ENCODE results near the gene KATNAL1.

The KATNAL1 gene

DNA sequence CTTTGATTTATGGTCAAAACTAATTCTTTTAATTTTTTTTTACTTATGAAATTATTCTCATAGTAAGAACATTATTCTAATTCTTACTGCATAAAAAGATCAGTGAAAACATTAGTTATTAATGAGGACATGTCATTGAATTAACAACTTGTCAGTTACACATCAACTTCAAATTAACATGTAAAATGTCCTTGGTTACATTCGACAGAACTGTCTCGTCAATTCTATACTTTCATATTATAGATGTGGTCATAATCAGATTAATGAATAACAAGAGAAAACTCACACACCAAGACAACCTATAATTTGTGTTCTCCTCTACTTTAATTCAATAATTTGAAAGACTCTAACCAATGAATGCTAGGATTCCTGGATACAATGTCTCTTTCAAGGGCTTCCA, 66.7 kb downstream of the KATNAL1 start:
- no peak for TF ChIP-seq GATA3 (IDR thresholded peaks at IDR 0.05; ENCODE audit: low read depth, low read length)
- no peak for TF ChIP-seq GATA2 (IDR thresholded peaks at IDR 0.05; ENCODE audit: low read depth, low read length)

DNA sequence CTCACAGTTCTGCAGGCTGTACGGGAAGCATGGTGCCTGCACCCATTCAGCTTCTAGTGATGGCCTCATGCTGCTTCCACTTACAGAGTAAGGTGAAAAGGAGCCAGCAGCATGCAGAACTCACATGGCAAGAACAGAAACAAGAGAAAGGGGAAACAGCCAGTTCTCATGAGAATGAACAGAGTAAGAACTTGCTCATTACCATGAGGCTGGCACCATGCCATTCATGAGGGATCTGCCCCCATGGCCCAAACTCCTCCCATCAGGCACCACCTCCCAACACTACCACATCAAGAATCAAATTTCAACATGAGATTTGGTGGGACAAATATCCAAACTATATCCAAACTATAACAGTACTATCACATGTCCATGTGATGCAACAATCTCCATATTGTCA, 72.1 kb downstream of the KATNAL1 start:
- TF ChIP-seq GATA2 (IDR thresholded peaks at IDR 0.05; ENCODE audit: low read depth, low read length) (no peak), GATA3 (IDR thresholded peaks at IDR 0.05; ENCODE audit: low read depth, low read length) (no peak)

DNA sequence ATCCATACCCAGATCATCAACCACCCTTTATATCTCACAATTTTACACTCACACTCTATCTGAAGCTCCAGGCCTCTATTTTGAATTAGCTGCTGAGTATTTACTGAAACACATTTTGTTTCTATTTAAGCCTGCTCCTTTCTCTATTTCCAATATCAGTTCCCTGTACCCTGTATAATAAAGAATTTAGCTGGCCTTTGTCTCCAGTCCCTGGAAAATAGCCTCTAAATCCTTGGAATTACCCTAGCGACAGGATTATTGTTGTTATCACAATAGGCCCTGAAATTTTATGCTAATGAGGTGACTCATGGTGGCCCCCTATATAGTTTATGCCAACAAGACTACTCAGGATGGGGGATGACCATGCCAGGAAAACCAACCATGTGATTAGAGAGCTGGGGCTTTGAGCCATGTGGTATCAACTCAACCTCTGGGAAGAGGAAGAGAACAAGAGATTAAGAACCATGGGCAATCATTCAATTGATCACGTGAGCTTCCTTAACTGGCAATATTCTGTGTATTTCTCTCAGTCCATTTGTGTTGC, 72.7 kb downstream of the KATNAL1 start:
- TF ChIP-seq GATA2 (IDR thresholded peaks at IDR 0.05; ENCODE audit: low read depth, low read length) (no peak), GATA3 (IDR thresholded peaks at IDR 0.05; ENCODE audit: low read depth, low read length) (no peak)

DNA sequence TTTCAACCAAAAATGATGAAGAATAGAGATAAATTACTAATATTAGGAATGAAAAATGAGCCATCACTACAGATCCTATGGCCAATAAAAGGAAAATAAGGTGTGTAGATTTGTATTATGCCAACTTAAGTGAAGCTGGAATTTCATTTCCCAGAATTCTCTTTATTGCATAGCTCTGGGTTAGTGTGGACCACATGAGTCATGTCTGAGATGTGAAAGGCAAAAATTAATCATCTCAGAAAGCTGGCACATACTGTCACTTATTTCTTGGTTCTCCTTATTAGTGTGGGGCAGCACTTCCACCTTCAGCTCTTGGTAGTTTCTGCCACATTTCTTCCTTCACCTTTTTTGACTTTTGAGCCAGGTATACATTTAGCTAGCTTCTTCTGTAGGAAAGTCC, 82.6 kb downstream of the KATNAL1 start:
- TF ChIP-seq GATA2 (IDR thresholded peaks at IDR 0.05; ENCODE audit: low read depth, low read length) (no peak), GATA3 (IDR thresholded peaks at IDR 0.05; ENCODE audit: low read depth, low read length) (no peak)

DNA sequence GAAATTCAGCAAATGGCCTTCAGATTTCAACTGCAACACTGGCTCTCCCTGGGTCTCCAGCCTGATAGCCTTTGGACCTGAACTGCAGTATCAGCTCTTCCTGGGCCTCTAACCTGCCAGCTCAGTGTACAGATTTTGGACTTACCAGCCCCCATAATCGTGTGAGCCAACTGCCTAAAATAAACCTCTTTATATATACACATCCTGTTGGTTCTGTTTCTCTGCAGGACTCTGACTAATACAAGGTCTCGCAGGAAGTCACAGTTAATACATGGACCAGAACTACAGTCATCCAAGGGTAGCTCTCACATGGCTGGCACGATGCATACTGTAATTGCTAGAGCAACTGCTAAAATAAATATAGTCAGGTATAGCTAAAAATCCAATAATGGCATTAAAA, 85.1 kb downstream of the KATNAL1 start:
- no peak for TF ChIP-seq GATA2 (IDR thresholded peaks at IDR 0.05; ENCODE audit: low read depth, low read length)

DNA sequence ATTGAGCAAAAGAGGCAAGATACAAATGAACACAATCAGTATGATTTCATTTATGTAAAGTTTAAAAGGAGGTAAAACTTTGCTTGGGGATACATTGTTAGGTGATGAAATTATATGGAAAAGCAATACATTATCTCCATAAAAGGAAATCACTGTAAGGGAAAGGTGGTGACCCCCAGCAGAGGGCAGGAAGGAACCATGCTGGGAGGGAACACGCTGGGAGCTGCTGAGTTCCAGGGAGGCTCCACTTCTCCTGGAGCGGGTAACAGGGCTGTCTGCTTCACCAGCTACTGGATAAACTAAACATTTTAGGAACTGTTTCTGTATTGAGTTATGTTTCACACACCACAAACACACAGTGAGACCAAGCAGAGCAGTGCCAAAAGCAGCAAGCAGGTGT, 91.2 kb downstream of the KATNAL1 start:
- TF ChIP-seq GATA2 (IDR thresholded peaks at IDR 0.05; ENCODE audit: low read depth, low read length) (no peak), GATA3 (IDR thresholded peaks at IDR 0.05; ENCODE audit: low read depth, low read length) (no peak)

DNA sequence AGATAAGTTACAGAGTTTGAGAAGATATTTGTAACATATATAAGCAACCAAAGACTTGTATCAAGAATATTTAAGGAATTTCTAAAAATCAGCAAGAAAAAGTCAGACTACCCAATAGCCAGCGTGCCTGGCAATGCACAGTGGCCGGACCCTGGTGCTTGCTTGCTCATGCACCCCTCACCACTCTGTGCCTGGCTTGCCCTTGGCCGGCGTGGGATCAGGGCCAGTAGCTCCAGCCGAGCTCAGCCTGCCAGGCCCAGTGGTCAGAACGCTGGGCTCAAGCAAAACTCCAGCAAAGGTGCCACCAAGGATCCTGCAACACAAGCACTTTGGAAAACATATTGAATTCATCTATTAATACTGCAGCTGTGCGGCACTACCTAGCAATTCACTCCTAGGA, 95.1 kb downstream of the KATNAL1 start:
- TF ChIP-seq GATA2 (IDR thresholded peaks at IDR 0.05; ENCODE audit: low read depth, low read length): no peak
- TF ChIP-seq GATA3 (IDR thresholded peaks at IDR 0.05; ENCODE audit: low read depth, low read length): no peak

DNA sequence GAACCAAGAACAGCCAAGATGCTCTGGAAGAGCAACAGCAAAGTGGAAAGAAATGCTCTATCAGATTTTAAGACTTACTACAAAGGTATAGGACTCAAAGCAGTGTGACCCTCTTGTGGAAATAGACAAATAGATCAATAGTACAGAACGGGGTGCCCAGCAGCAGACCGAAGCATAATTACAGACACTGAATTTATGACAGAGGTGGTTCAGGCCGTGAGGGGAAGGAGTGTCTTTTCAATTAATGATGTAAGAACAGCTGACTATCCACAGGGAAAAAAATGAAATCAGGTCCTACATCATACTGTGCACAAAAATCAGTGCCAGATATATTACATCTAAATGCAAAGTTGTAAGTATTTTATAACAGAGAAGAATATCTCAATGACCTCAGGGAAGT, 95.6 kb downstream of the KATNAL1 start:
- TF ChIP-seq GATA3 (IDR thresholded peaks at IDR 0.05; ENCODE audit: low read depth, low read length) (no peak), GATA2 (IDR thresholded peaks at IDR 0.05; ENCODE audit: low read depth, low read length) (no peak)

DNA sequence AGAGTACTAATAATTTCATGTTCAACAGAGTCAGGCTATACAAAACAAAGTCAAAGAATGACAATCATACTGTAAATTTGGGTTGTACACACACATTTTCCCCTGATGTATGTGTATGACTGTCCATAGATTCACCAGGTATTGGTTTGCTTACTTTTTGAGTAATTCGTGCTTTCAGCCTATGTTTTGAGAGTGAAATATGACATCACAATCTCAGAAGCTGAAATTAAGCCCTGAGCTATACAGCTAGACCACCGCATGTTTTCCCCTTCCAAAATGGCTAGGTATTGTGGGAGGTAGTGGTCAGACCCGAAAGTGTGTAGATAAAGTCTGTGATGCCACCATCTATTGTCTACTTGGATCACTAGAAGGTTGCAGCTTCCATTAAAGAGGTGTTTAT, 102.8 kb downstream of the KATNAL1 start:
- TF ChIP-seq GATA2 (IDR thresholded peaks at IDR 0.05; ENCODE audit: low read depth, low read length): no peak
- TF ChIP-seq GATA3 (IDR thresholded peaks at IDR 0.05; ENCODE audit: low read depth, low read length): no peak

DNA sequence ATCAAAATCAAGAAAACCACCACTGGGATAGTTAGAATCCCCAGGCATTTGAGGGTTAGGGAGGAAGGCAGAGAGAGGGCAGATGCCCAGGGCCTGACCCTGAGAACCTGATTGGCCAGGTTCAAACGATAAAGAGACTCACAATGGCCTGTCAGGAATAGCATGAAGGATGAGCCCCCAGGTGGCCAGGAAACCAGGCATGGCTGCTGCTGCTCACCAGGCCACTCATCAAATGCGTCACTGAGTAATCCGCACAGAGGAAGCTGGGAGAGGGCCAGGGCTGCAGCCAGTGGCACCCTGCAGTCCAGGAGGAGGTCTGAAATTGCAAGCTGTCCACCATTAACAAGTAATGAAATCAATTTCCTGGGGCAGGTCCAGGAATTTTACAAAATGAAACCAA, 111.3 kb downstream of the KATNAL1 start:
- TF ChIP-seq GATA3 (IDR thresholded peaks at IDR 0.05; ENCODE audit: low read depth, low read length): no peak
- TF ChIP-seq GATA2 (IDR thresholded peaks at IDR 0.05; ENCODE audit: low read depth, low read length): no peak

DNA sequence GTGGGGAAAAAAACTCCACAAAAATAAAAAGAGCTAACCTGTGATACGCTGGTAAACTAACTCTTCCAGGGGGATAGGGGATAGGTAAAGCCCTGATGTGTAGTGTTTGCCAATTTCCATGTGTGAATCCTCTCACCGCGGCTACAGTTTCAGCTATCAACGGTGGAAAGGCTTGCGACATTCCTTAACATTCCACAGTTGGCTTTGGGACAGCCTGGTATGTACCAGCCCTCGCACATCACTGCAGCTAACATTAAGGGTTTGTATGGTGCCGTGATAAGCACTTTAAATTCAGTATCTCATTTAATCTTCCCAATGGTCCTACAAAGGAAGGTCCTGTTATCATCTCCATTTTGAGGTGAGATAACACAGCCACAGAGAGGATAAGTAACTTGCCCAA, 112.4 kb downstream of the KATNAL1 start:
- TF ChIP-seq GATA3 (IDR thresholded peaks at IDR 0.05; ENCODE audit: low read depth, low read length) (no peak), GATA2 (IDR thresholded peaks at IDR 0.05; ENCODE audit: low read depth, low read length) (no peak)

DNA sequence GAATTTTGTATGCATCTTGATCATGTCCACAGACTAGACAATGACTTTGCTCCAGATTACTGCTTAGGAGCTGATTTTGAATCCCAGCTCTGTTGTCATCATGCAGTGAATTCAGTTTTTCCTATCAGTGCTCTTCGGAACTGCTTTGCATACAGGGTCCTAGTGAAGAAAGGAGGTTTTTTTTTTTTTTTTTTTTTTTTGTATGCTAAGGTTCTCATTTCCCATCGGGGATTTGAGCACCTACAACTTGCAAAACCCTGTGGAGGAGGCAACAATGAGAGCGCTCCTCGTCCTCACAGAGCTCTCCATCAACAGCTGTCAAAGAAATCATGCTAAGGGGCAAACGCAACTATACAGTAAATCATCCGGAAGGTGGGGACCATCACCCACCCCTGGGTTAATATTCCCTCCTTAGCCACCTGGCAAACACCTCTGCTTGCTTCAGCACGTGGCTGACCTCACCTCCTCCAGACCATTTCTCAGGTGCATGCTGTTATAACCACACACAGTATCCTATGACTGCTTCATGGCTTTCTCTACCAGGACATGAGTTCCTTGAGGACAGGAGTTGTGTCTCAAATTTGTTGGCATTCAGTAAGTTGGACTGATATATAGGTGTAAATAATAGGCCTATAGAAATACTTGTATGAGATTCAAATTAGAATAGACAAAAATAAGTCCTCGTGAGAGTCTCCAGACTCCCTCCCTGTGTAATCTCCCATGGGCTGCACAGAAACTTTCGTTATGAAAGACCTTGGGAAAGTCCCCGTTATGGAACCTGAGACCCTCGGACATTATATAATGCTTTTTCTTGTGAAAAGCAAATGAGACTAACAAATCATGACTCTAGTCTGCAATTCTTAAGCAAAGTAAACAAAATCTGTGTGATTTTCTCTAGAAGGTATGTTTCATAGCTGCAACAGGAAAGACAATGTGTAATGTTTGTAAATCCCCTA, 113.8 kb downstream of the KATNAL1 start:
- TF ChIP-seq GATA2 (IDR thresholded peaks at IDR 0.05; ENCODE audit: low read depth, low read length): no peak
- no peak for TF ChIP-seq GATA3 (IDR thresholded peaks at IDR 0.05; ENCODE audit: low read depth, low read length)

DNA sequence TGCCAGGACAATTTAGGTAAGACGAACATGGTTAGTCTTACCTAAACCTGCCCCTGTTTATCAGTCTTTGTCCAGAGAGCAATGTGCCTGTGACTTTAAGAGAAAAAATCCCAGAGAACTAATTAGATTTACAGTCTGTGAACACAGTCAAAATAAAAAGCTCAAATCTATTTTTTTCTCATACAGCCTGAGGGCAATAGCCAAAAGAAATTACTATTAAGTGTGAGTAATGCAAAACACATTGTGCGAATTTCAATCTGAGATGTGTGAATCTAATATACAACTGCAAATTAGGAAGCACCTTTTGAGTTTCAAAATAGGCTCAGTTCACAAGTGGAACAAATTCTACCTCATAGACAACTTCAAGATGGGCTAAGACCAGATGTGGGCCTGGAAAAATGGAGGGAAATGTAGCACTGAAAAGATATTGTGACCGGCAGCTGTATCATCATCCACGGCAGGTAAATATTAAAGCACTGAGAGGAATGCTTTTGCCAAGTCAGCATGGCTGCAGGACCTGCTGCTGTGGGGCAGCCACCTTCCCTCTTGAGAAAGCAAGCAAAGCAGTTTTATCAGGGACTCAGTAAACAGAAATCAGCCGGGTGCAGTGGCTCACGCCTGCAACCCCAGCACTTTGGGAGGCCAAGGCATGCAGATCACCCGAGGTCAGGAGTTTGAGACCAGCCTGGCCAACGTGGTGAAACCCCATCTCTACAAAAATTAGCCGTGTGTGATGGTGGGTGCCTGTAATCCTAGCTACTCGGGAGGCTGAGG, 114.8 kb downstream of the KATNAL1 start:
- TF ChIP-seq GATA3 (IDR thresholded peaks at IDR 0.05; ENCODE audit: low read depth, low read length) (no peak), GATA2 (IDR thresholded peaks at IDR 0.05; ENCODE audit: low read depth, low read length) (no peak)

DNA sequence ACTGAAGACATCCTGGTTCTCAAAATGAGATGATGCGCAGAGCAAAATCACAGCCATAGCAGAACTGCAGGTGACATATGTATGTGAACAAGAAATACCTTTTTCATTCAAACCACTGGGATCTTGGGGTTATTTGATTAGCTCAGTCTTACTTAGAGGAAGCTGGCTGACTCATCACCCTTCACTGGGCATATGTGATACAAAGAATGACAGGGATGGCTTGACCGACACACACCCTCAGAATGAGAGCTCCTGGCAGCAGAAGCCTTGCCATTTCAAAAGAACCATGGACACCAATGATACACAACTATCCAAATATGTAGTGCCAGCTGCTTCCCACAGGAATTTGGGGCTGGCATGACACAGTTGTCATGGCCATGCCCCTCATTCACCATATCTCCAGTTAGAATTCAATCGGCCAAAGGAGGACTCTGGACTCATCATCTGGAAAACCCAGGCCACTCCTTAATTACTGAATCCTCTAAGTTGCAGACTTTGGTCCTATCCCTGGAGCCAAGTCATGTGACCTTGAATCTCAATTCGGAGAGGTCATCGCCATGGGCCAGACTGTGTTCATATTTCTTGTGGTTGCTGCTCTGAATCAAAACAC, 115.8 kb downstream of the KATNAL1 start:
- no peak for TF ChIP-seq GATA3 (IDR thresholded peaks at IDR 0.05; ENCODE audit: low read depth, low read length)
- no peak for TF ChIP-seq GATA2 (IDR thresholded peaks at IDR 0.05; ENCODE audit: low read depth, low read length)
